ENCODE data around the gene PDPN.

DNA sequence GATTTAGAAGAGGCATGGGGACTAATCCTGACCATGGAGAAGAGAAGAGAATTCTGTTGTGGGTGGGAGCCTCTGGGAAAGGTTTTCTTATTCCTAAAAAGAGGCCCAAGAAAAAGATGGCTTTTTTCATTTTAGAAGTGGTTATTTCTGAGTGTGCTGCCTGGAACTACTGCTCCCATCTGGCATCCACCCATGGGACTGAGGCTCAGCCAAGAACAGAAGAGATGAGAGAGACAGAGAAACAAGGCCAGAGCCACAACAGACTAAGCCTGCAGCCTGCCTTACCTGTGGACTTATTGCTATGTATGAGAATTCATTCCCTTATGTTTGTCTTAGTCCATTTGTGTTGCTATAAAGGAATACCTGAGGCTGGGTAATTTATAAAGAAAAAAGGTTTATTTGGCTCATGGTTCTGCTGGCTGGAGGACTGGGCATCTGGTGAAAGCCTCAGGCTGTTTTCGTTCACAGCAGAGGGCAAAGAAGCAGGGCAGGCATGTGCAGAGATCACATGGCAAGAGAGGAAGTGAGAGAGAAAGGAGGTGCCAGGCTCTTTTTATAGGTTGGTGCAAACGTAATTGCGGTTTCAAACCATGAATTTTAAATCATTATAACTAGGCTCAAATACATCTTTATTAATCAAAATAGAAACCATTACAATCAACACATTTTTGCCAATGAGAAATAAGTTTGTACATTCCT lies 58.8 kb downstream of the PDPN start:
- TF ChIP-seq, protein P1, sequence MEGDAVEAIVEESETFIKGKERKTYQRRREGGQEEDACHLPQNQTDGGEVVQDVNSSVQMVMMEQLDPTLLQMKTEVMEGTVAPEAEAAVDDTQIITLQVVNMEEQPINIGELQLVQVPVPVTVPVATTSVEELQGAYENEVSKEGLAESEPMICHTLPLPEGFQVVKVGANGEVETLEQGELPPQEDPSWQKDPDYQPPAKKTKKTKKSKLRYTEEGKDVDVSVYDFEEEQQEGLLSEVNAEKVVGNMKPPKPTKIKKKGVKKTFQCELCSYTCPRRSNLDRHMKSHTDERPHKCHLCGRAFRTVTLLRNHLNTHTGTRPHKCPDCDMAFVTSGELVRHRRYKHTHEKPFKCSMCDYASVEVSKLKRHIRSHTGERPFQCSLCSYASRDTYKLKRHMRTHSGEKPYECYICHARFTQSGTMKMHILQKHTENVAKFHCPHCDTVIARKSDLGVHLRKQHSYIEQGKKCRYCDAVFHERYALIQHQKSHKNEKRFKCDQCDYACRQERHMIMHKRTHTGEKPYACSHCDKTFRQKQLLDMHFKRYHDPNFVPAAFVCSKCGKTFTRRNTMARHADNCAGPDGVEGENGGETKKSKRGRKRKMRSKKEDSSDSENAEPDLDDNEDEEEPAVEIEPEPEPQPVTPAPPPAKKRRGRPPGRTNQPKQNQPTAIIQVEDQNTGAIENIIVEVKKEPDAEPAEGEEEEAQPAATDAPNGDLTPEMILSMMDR (IDR thresholded peaks at IDR 0.05 in 2 of 3, conservative IDR thresholded peaks at IDR 0.05 in 1 of 3; ENCODE audit: borderline replicate concordance in 1 of 3, insufficient read depth in 1 of 3, low read depth in 2 of 3, low read length in 2 of 3) = no peak
- TF ChIP-seq POLR2A (IDR thresholded peaks at IDR 0.05; ENCODE audit: borderline replicate concordance, extremely low read depth, insufficient read depth, insufficient read length) = no peak
- no peak for TF ChIP-seq ZNF274 (IDR thresholded peaks at IDR 0.05; ENCODE audit: low read depth, low read length)
- TF ChIP-seq, protein P2, sequence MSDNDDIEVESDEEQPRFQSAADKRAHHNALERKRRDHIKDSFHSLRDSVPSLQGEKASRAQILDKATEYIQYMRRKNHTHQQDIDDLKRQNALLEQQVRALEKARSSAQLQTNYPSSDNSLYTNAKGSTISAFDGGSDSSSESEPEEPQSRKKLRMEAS (IDR thresholded peaks at IDR 0.05) = no peak
- no peak for TF ChIP-seq FOSL1 (IDR thresholded peaks at IDR 0.05; ENCODE audit: low read depth)
- no peak for TF ChIP-seq POLR2AphosphoS5 (IDR thresholded peaks at IDR 0.05; ENCODE audit: low read depth, low read length)
- no peak for TF ChIP-seq EZH2 (IDR thresholded peaks at IDR 0.05)
- no peak for TF ChIP-seq EZH2phosphoT487 (IDR thresholded peaks at IDR 0.05; ENCODE audit: borderline replicate concordance)
- no peak for TF ChIP-seq RAD21 (IDR thresholded peaks at IDR 0.05; ENCODE audit: low read depth)
- no peak for TF ChIP-seq SIN3A (IDR thresholded peaks at IDR 0.05; ENCODE audit: low read depth)

Data from HCT116 (cell line).